ENCODE data around the gene PPA1. TPM values are rescaled to one million over a fixed set of nuclear protein-coding genes. Genes with fewer than 3 reads are reported as not detected.

The PPA1 gene
- total and polyA plus RNA-seq, 2 donors (not counting 1 experiment from before 2014, with no cell fraction given) = 28.6 to 40.6 TPM

GRCh38 chr10:70254778-70255328, 21.6 kb upstream of the PPA1 start:
- no peaks in the 10 kb centered on the region for H3K79me2 ChIP-seq (ENCODE audit: control insufficient read depth, insufficient read depth, low read length)
- ChIA-PET CTCF (interaction anchor here (0.5 to 0.8 kb wide), 2 partner anchors 110 to 559 kb away, joined by 3 to 5 read pairs; no protein-coding TSS in a partner anchor), POLR2A (no interaction called here)
- 32% methylated on average over 34 of the region's 40 CpGs for WGBS (ENCODE audit: insufficient coverage)
- peak overlapping the region; percentile 62 for H2AFZ ChIP-seq (ENCODE audit: insufficient read depth, low read depth, low read length, poor library complexity, severe bottlenecking)
- no peak for DNase-seq
- Mint-ChIP-seq H3K27ac (no peak overlapping the region), H3K4me1 (peaks cover 11% of the 10 kb centered on the region), H3K27me3 (peaks cover 67% of the 10 kb centered on the region), H3K4me3 (peak overlapping the region; percentile 70), H3K9me3 (ENCODE audit: insufficient read depth) (no peaks in the 10 kb centered on the region)
- no peaks in the 10 kb centered on the region for H3K36me3 ChIP-seq (replicated peaks in 1 of 2; ENCODE audit: control extremely low read depth in 1 of 2, control insufficient read depth in 1 of 2, extremely low read depth in 1 of 2, insufficient read depth in 2 of 2, low read length in 1 of 2)
- intact Hi-C loops (cut with micrococcal nuclease) = no loop called here
- no peak overlapping the region for H3K4me3 ChIP-seq (ENCODE audit: control extremely low read depth in 1 of 5, extremely low read depth in 1 of 5, insufficient read depth in 1 of 5, low read depth in 2 of 5, low read length in 4 of 5)
- no peak overlapping the region for H3K9ac ChIP-seq (ENCODE audit: low read length)
- TF ChIP-seq EZH2 (IDR thresholded peaks at IDR 0.05; ENCODE audit: borderline replicate concordance, insufficient read depth, low read depth, low read length, poor library complexity, severe bottlenecking) (no peak), CTCF (IDR thresholded peaks at IDR 0.05) (no peak)
- H3K4me1 ChIP-seq (ENCODE audit: control insufficient read depth in 2 of 2, insufficient read depth in 2 of 2, low read length in 2 of 2) = peaks cover 11 to 17% of the 10 kb centered on the region in 2 donors
- H3K4me2 ChIP-seq (replicated peaks; ENCODE audit: low read depth, low read length, poor library complexity, severe bottlenecking) = peak overlapping the region; percentile 64
- H3K9me3 ChIP-seq (ENCODE audit: control extremely low read depth in 1 of 3, control insufficient read depth in 2 of 3, insufficient read depth in 1 of 3, low read length in 2 of 3) = peaks cover 0 to 4% (median 0%) of the 10 kb centered on the region in 3 donors
- peaks cover 0 to 41% (median 19%) of the 10 kb centered on the region in 4 experiments for H3K27me3 ChIP-seq (replicated peaks in 1 of 4; ENCODE audit: control extremely low read depth in 1 of 4, control insufficient read depth in 3 of 4, insufficient read depth in 4 of 4, low read length in 3 of 4)
- no peaks in the 10 kb centered on the region for H4K20me1 ChIP-seq (ENCODE audit: control insufficient read depth, insufficient read depth, low read length, poor library complexity, severe bottlenecking)
- no peak overlapping the region for H3K27ac ChIP-seq (ENCODE audit: low read length in 2 of 2)
- ATAC-seq (ENCODE audit: low read depth) = no peak

All from B cell (primary cell).